Measurements from ENCODE around the gene TRIO. TPM values are rescaled to one million over a fixed set of nuclear protein-coding genes. Genes with fewer than 3 reads are reported as not detected.

Gene TRIO
- total and polyA plus RNA-seq, 2 of the 8 experiments (the other 6 are each of a cell fraction or from before 2014, with no cell fraction given), result 35.1 to 69.1 TPM

- no peak for TF ChIP-seq SIN3A (conservative IDR thresholded peaks at IDR 0.05 in 1 of 2, IDR thresholded peaks at IDR 0.05 in 1 of 2; ENCODE audit: low read depth in 1 of 2, low read length in 2 of 2)
- Histone ChIP-seq H3K36me3 (ENCODE audit: control insufficient read depth in 2 of 4, insufficient read depth in 4 of 4, low read length in 3 of 4) (no peaks in the 10 kb centered on the region), H3K79me2 (ENCODE audit: control insufficient read depth in 1 of 2, insufficient read depth in 2 of 2, low read length in 2 of 2) (peaks cover 33 to 100% of the 10 kb centered on the region in 2 experiments), H2BK5ac (ENCODE audit: low read depth, low read length) (no peak overlapping the region), H2BK15ac (ENCODE audit: low read length) (no peak overlapping the region), H3K4me3 (ENCODE audit: extremely low read depth in 1 of 4, insufficient read depth in 2 of 4, low read depth in 3 of 4, low read length in 4 of 4) (no peak overlapping the region), H3K56ac (replicated peaks; ENCODE audit: insufficient read length, low read depth, low read length) (no peak overlapping the region), H3K9ac (replicated peaks in 1 of 4; ENCODE audit: extremely low read depth in 1 of 4, low read depth in 3 of 4, low read length in 3 of 4) (no peak overlapping the region), H4K5ac (ENCODE audit: insufficient read length, low read depth, low read length) (no peak overlapping the region), H3K18ac (ENCODE audit: extremely low read depth, low read length) (no peak overlapping the region), H2BK120ac (replicated peaks; ENCODE audit: low read depth, low read length) (no peak overlapping the region), H2BK20ac (ENCODE audit: low read length) (no peak overlapping the region), H4K91ac (replicated peaks; ENCODE audit: insufficient read length, low read length) (no peak overlapping the region), H2AFZ (ENCODE audit: low read length) (no peak overlapping the region), H3K23ac (ENCODE audit: insufficient read length) (no peak overlapping the region), H3K14ac (ENCODE audit: insufficient read length) (no peak overlapping the region), H4K8ac (ENCODE audit: extremely low read depth, insufficient read depth, low read length) (no peak overlapping the region), H3K27me3 (replicated peaks in 1 of 4; ENCODE audit: control insufficient read depth in 3 of 4, extremely low read depth in 1 of 4, insufficient read depth in 3 of 4, low read length in 3 of 4) (no peaks in the 10 kb centered on the region), H3K4ac (replicated peaks; ENCODE audit: insufficient read length, low read depth, low read length) (no peak overlapping the region), H4K20me1 (replicated peaks in 1 of 2; ENCODE audit: control insufficient read depth in 1 of 2, insufficient read depth in 2 of 2, low read length in 2 of 2) (peaks cover 17 to 25% of the 10 kb centered on the region in 2 experiments), H2BK12ac (ENCODE audit: low read depth, low read length) (no peak overlapping the region), H3K79me1 (ENCODE audit: low read depth, low read length) (peaks cover 19% of the 10 kb centered on the region), H3K23me2 (ENCODE audit: low read depth, low read length) (no peaks in the 10 kb centered on the region), H3K27ac (ENCODE audit: low read depth, low read length) (no peak overlapping the region), H3K9me3 (ENCODE audit: insufficient read depth in 2 of 2, low read depth in 1 of 2, low read length in 1 of 2) (no peaks in the 10 kb centered on the region; a peak in 1 of 4 replicates), H3K4me2 (ENCODE audit: insufficient read depth in 1 of 2, low read depth in 2 of 2, low read length in 2 of 2) (no peak overlapping the region), H3K4me1 (replicated peaks in 1 of 4; ENCODE audit: control insufficient read depth in 3 of 4, insufficient read depth in 4 of 4, low read length in 3 of 4) (peaks cover 1 to 14% (median 9%) of the 10 kb centered on the region in 4 experiments; a peak in 6 of 7 replicates), H2AK5ac (ENCODE audit: low read depth, low read length) (no peak overlapping the region)
- ChIA-PET CTCF (ENCODE audit: partially characterized antibody) (interaction anchor here (0.9 to 1.3 kb wide), 5 partner anchors 9 to 106 kb away, joined by 3 read pairs; no protein-coding TSS in a partner anchor), POLR2A (ENCODE audit: partially characterized antibody) (interaction anchor here (1.2 kb wide), 1 partner anchor 16 kb away, joined by 3 read pairs; no protein-coding TSS in a partner anchor)
- DNase-seq (ENCODE audit: low read depth in 1 of 2, low spot score in 2 of 2) (no peak), FAIRE-seq (no peak)
- 80% methylated on average over 7 of the region's 7 CpGs; no CpG with 5 or more reads in 1 of the 2 experiments for WGBS, 2 experiments (ENCODE audit: extremely low coverage in 1 of 2, insufficient coverage in 1 of 2, insufficient read length in 1 of 2, insufficient replicate concordance in 2 of 2, low coverage in 1 of 2, low lambda C conversion rate in 2 of 2, missing lambda C conversion rate in 1 of 2)
Observed at GRCh38 chr5:14164164-14165163, 21.3 kb downstream of the TRIO start.
